ENCODE results near the gene TTC4. TPM values are rescaled to one million over a fixed set of nuclear protein-coding genes. Genes with fewer than 3 reads are reported as not detected.

TTC4 gene
- total RNA-seq, 1 experiment from 2014 or later: 25.2 TPM

DNA sequence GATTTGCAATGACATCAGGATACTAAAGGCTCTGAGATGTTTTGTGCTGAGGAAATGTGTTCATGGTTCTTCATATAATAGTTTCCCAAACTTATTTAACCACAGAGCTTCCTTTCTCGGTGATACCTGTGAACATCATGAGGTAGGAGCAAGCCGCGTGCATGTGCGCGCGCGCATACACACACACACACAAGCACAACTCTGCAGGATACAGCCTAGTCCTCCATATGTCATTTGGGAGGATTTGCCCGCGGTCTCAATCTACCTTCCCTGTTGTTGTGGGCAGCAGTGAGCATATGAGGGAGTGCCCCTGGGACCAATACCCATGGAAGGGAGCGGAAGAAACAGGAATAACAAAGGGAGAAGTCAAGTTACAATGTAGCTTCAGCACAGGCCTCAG lies 12.2 kb upstream of the TTC4 start:
- no TSS peak for BruUV-seq (replicated peaks)
- H3K4me3 ChIP-seq (ENCODE audit: low read depth in 2 of 2, low read length in 2 of 2): no peak overlapping the region
- H3K27me3 ChIP-seq (ENCODE audit: control insufficient read depth, insufficient read depth, low read length): peaks cover 8% of the 10 kb centered on the region
- no peak for TF ChIP-seq POLR2AphosphoS5 (IDR thresholded peaks at IDR 0.05; ENCODE audit: low read depth, low read length)
- TF ChIP-seq TCF7L2 (IDR thresholded peaks at IDR 0.05; ENCODE audit: low read depth, low read length): no peak
- TF ChIP-seq, protein P1, sequence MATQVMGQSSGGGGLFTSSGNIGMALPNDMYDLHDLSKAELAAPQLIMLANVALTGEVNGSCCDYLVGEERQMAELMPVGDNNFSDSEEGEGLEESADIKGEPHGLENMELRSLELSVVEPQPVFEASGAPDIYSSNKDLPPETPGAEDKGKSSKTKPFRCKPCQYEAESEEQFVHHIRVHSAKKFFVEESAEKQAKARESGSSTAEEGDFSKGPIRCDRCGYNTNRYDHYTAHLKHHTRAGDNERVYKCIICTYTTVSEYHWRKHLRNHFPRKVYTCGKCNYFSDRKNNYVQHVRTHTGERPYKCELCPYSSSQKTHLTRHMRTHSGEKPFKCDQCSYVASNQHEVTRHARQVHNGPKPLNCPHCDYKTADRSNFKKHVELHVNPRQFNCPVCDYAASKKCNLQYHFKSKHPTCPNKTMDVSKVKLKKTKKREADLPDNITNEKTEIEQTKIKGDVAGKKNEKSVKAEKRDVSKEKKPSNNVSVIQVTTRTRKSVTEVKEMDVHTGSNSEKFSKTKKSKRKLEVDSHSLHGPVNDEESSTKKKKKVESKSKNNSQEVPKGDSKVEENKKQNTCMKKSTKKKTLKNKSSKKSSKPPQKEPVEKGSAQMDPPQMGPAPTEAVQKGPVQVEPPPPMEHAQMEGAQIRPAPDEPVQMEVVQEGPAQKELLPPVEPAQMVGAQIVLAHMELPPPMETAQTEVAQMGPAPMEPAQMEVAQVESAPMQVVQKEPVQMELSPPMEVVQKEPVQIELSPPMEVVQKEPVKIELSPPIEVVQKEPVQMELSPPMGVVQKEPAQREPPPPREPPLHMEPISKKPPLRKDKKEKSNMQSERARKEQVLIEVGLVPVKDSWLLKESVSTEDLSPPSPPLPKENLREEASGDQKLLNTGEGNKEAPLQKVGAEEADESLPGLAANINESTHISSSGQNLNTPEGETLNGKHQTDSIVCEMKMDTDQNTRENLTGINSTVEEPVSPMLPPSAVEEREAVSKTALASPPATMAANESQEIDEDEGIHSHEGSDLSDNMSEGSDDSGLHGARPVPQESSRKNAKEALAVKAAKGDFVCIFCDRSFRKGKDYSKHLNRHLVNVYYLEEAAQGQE (IDR thresholded peaks at IDR 0.05; ENCODE audit: insufficient read depth in 1 of 2, low read depth in 2 of 2, low read length in 1 of 2): no peak
- TF ChIP-seq SIN3A (IDR thresholded peaks at IDR 0.05; ENCODE audit: borderline replicate concordance, insufficient read depth, low read depth, low read length): no peak
- TF ChIP-seq, protein P2, sequence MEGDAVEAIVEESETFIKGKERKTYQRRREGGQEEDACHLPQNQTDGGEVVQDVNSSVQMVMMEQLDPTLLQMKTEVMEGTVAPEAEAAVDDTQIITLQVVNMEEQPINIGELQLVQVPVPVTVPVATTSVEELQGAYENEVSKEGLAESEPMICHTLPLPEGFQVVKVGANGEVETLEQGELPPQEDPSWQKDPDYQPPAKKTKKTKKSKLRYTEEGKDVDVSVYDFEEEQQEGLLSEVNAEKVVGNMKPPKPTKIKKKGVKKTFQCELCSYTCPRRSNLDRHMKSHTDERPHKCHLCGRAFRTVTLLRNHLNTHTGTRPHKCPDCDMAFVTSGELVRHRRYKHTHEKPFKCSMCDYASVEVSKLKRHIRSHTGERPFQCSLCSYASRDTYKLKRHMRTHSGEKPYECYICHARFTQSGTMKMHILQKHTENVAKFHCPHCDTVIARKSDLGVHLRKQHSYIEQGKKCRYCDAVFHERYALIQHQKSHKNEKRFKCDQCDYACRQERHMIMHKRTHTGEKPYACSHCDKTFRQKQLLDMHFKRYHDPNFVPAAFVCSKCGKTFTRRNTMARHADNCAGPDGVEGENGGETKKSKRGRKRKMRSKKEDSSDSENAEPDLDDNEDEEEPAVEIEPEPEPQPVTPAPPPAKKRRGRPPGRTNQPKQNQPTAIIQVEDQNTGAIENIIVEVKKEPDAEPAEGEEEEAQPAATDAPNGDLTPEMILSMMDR (IDR thresholded peaks at IDR 0.05): no peak
- H3K36me3 ChIP-seq (ENCODE audit: control insufficient read depth, insufficient read depth, low read length): no peaks in the 10 kb centered on the region
- intact Hi-C loops (cut with micrococcal nuclease; ENCODE audit: unreplicated experiment): no loop called here
- in situ Hi-C loops (cut with HindIII; ENCODE audit: low pct_unique_long_range_greater_than_20kb, low sequenced_read_pairs): no loop called here
- DNase-seq (ENCODE audit: low read depth, low spot score) (no peak), ATAC-seq (no peak)
- ChIA-PET CTCF (no interaction called here), POLR2A (no interaction called here)
- H3K9me3 ChIP-seq (ENCODE audit: control insufficient read depth, insufficient read depth, low read depth, low read length): no peaks in the 10 kb centered on the region
- H3K4me1 ChIP-seq (ENCODE audit: control insufficient read depth, insufficient read depth, low read length): no peaks in the 10 kb centered on the region
- H3K27ac ChIP-seq (ENCODE audit: low read length): no peak overlapping the region

DNA sequence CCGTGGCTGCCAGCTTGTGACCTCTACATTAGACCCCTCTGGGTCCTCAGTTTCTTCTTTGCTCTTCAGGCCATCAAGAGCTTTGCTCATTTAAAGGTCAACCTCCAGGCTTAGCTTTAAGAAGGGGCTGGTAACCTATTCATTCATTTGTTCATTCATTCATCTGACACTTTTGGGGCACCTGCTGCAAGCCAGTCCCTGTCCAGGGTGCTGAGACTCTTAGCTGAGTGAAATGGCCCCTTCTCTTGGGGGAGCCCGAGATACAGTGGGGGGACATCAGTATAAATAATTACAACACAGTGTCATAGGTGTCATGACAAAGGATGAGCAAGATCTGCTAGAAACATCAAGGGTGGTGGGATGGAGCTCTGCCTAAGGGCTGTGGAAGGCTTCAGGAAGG lies 10.5 kb upstream of the TTC4 start:
- peaks cover 8% of the 10 kb centered on the region for H3K27me3 ChIP-seq (ENCODE audit: control insufficient read depth, insufficient read depth, low read length)
- ChIA-PET CTCF (no interaction called here), POLR2A (no interaction called here)
- in situ Hi-C loops (cut with HindIII; ENCODE audit: low pct_unique_long_range_greater_than_20kb, low sequenced_read_pairs): no loop called here
- ATAC-seq (no peak), DNase-seq (ENCODE audit: low read depth, low spot score) (no peak)
- H3K9me3 ChIP-seq (ENCODE audit: control insufficient read depth, insufficient read depth, low read depth, low read length): no peaks in the 10 kb centered on the region
- TF ChIP-seq, protein P1 (IDR thresholded peaks at IDR 0.05; ENCODE audit: insufficient read depth in 1 of 2, low read depth in 2 of 2, low read length in 1 of 2): peak; percentile 82 to 87
- TF ChIP-seq, protein P2 (IDR thresholded peaks at IDR 0.05): no peak
- intact Hi-C loops (cut with micrococcal nuclease; ENCODE audit: unreplicated experiment): no loop called here
- H3K27ac ChIP-seq (ENCODE audit: low read length): no peak overlapping the region
- H3K4me3 ChIP-seq (ENCODE audit: low read depth in 2 of 2, low read length in 2 of 2): no peak overlapping the region
- no peaks in the 10 kb centered on the region for H3K36me3 ChIP-seq (ENCODE audit: control insufficient read depth, insufficient read depth, low read length)
- no TSS peak for BruUV-seq (replicated peaks)
- no peaks in the 10 kb centered on the region for H3K4me1 ChIP-seq (ENCODE audit: control insufficient read depth, insufficient read depth, low read length)

Measured in Panc1 (cell line).